ENCODE results near the gene BAG3. TPM values are rescaled to one million over a fixed set of nuclear protein-coding genes. Genes with fewer than 3 reads are reported as not detected.
"Not testable (repeated sequence)": the region's sequence is repeated elsewhere in the genome, so short reads cannot be mapped to it uniquely, and the experiment has no call there.

Gene BAG3
- total and polyA plus RNA-seq, 4 donors, result 16.8 to 44.8 (median 35.1) TPM

- no peak overlapping the region for H3K9ac ChIP-seq (ENCODE audit: insufficient read depth in 1 of 2, low read length in 2 of 2)
- 78 to 80% methylated on average over 9 of the region's 9 CpGs for WGBS, 2 donors
- no peaks in the 10 kb centered on the region for H3K27me3 ChIP-seq (ENCODE audit: control insufficient read depth in 3 of 3, insufficient read depth in 3 of 3, low read length in 2 of 3)
- no peak for ATAC-seq (ENCODE audit: insufficient read depth, low FRiP score)
- H3K27ac ChIP-seq (ENCODE audit: low read depth in 1 of 2, low read length in 1 of 2), result no peak overlapping the region
- no peak for DNase-seq
- H3K4me1 ChIP-seq (ENCODE audit: control insufficient read depth in 5 of 5, insufficient read depth in 5 of 5, low read length in 5 of 5), result no peaks in the 10 kb centered on the region
- H3K36me3 ChIP-seq (ENCODE audit: control insufficient read depth in 4 of 4, insufficient read depth in 4 of 4, low read length in 4 of 4), result no peaks in the 10 kb centered on the region
- no peak overlapping the region for H3K4me3 ChIP-seq
- no peaks in the 10 kb centered on the region for H3K9me3 ChIP-seq (ENCODE audit: control insufficient read depth in 4 of 4, insufficient read depth in 3 of 4, low read length in 3 of 4)
- TF ChIP-seq CTCF (IDR thresholded peaks at IDR 0.05; ENCODE audit: control extremely low read depth, extremely low read depth), result no peak
These were observed 52.8 kb downstream of the BAG3 start for GRCh38 chr10:119703903-119704508.

- Histone ChIP-seq H3K4me3 (no peak overlapping the region), H3K27me3 (ENCODE audit: control insufficient read depth in 3 of 3, insufficient read depth in 3 of 3, low read length in 2 of 3) (no peaks in the 10 kb centered on the region), H3K9ac (ENCODE audit: insufficient read depth in 1 of 2, low read length in 2 of 2) (no peak overlapping the region), H3K9me3 (ENCODE audit: control insufficient read depth in 4 of 4, insufficient read depth in 3 of 4, low read length in 3 of 4) (no peaks in the 10 kb centered on the region), H3K4me1 (ENCODE audit: control insufficient read depth in 5 of 5, insufficient read depth in 5 of 5, low read length in 5 of 5) (no peaks in the 10 kb centered on the region), H3K27ac (ENCODE audit: low read depth in 1 of 2, low read length in 1 of 2) (no peak overlapping the region), H3K36me3 (ENCODE audit: control insufficient read depth in 4 of 4, insufficient read depth in 4 of 4, low read length in 4 of 4) (no peaks in the 10 kb centered on the region)
- WGBS, 2 donors, result 90 to 91% methylated on average over 3 of the region's 3 CpGs
- ATAC-seq (ENCODE audit: insufficient read depth, low FRiP score) (no peak), DNase-seq (no peak)
- no peak for TF ChIP-seq CTCF (IDR thresholded peaks at IDR 0.05; ENCODE audit: control extremely low read depth, extremely low read depth)
These were observed 54.3 kb downstream of the BAG3 start for GRCh38 chr10:119705434-119705831.

- Histone ChIP-seq H3K27ac (ENCODE audit: low read depth in 1 of 2, low read length in 1 of 2) (no peak overlapping the region), H3K9ac (ENCODE audit: insufficient read depth in 1 of 2, low read length in 2 of 2) (no peak overlapping the region), H3K4me3 (no peak overlapping the region), H3K9me3 (ENCODE audit: control insufficient read depth in 4 of 4, insufficient read depth in 3 of 4, low read length in 3 of 4) (no peaks in the 10 kb centered on the region), H3K4me1 (ENCODE audit: control insufficient read depth in 5 of 5, insufficient read depth in 5 of 5, low read length in 5 of 5) (no peaks in the 10 kb centered on the region), H3K36me3 (ENCODE audit: control insufficient read depth in 4 of 4, insufficient read depth in 4 of 4, low read length in 4 of 4) (no peaks in the 10 kb centered on the region), H3K27me3 (ENCODE audit: control insufficient read depth in 3 of 3, insufficient read depth in 3 of 3, low read length in 2 of 3) (no peaks in the 10 kb centered on the region)
- WGBS, 2 donors, result 76 to 78% methylated on average over 7 of the region's 7 CpGs
- ATAC-seq (ENCODE audit: insufficient read depth, low FRiP score) (no peak), DNase-seq (no peak)
- no peak for TF ChIP-seq CTCF (IDR thresholded peaks at IDR 0.05; ENCODE audit: control extremely low read depth, extremely low read depth)
These were observed 55.5 kb downstream of the BAG3 start for GRCh38 chr10:119706521-119707278.

GRCh38 chr10:119707331-119707730, 56.2 kb downstream of the BAG3 start:
- not testable (repeated sequence) for H3K36me3 ChIP-seq (ENCODE audit: control insufficient read depth in 4 of 4, insufficient read depth in 4 of 4, low read length in 4 of 4); H3K27ac ChIP-seq (ENCODE audit: low read depth in 1 of 2, low read length in 1 of 2); H3K4me1 ChIP-seq (ENCODE audit: control insufficient read depth in 5 of 5, insufficient read depth in 5 of 5, low read length in 5 of 5); DNase-seq; H3K9ac ChIP-seq (ENCODE audit: insufficient read depth in 1 of 2, low read length in 2 of 2); ATAC-seq (ENCODE audit: insufficient read depth, low FRiP score); H3K4me3 ChIP-seq; H3K27me3 ChIP-seq (ENCODE audit: control insufficient read depth in 3 of 3, insufficient read depth in 3 of 3, low read length in 2 of 3); H3K9me3 ChIP-seq (ENCODE audit: control insufficient read depth in 4 of 4, insufficient read depth in 3 of 4, low read length in 3 of 4)
- WGBS, 2 donors, result 87 to 92% methylated on average over 5 of the region's 5 CpGs

- H3K27me3 ChIP-seq (ENCODE audit: control insufficient read depth in 3 of 3, insufficient read depth in 3 of 3, low read length in 2 of 3); H3K4me1 ChIP-seq (ENCODE audit: control insufficient read depth in 5 of 5, insufficient read depth in 5 of 5, low read length in 5 of 5); H3K9ac ChIP-seq (ENCODE audit: insufficient read depth in 1 of 2, low read length in 2 of 2); ATAC-seq (ENCODE audit: insufficient read depth, low FRiP score); H3K27ac ChIP-seq (ENCODE audit: low read depth in 1 of 2, low read length in 1 of 2); H3K9me3 ChIP-seq (ENCODE audit: control insufficient read depth in 4 of 4, insufficient read depth in 3 of 4, low read length in 3 of 4); H3K4me3 ChIP-seq; DNase-seq; H3K36me3 ChIP-seq (ENCODE audit: control insufficient read depth in 4 of 4, insufficient read depth in 4 of 4, low read length in 4 of 4): not testable (repeated sequence)
- 90 to 100% methylated on average over 1 of the region's 1 CpG for WGBS, 2 donors
These were observed 59.8 kb downstream of the BAG3 start for GRCh38 chr10:119710935-119711334.
